ENCODE results near the gene MAGT1. TPM values are rescaled to one million over a fixed set of nuclear protein-coding genes. Genes with fewer than 3 reads are reported as not detected.

Gene MAGT1
- total and polyA plus RNA-seq, 2 experiments from 2014 or later, result 23.4 to 42.2 TPM

- peaks cover 41% of the 10 kb centered on the region; the same call in 2 of the 3 replicates for H3K36me3 Mint-ChIP-seq (ENCODE audit: low read depth)
- Histone ChIP-seq H4K20me1 (replicated peaks; ENCODE audit: insufficient read depth) (no peaks in the 10 kb centered on the region; the same call in 1 of the 2 replicates), H3K4me1 (ENCODE audit: insufficient read depth) (peaks cover 5% of the 10 kb centered on the region; the same call in 1 of the 2 replicates), H3K27me3 (ENCODE audit: insufficient read depth) (no peaks in the 10 kb centered on the region), H3K79me2 (replicated peaks; ENCODE audit: insufficient read depth) (peaks cover 35% of the 10 kb centered on the region), H3F3A (replicated peaks; ENCODE audit: low read depth) (no peaks in the 10 kb centered on the region), H3K27ac (ENCODE audit: low read depth) (no peak overlapping the region), H3K36me3 (ENCODE audit: insufficient read depth) (no peaks in the 10 kb centered on the region), H2AFZ (no peak overlapping the region), H3K4me2 (peak overlapping the region; percentile 77), H3K9me2 (ENCODE audit: insufficient read depth) (no peaks in the 10 kb centered on the region), H3K4me3 (peak overlapping the region; percentile 60; the same call in 1 of the 2 replicates)
- TF ChIP-seq, protein P1, sequence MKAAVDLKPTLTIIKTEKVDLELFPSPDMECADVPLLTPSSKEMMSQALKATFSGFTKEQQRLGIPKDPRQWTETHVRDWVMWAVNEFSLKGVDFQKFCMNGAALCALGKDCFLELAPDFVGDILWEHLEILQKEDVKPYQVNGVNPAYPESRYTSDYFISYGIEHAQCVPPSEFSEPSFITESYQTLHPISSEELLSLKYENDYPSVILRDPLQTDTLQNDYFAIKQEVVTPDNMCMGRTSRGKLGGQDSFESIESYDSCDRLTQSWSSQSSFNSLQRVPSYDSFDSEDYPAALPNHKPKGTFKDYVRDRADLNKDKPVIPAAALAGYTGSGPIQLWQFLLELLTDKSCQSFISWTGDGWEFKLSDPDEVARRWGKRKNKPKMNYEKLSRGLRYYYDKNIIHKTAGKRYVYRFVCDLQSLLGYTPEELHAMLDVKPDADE (IDR thresholded peaks at IDR 0.05), result no peak
- TF ChIP-seq EZH2 (IDR thresholded peaks at IDR 0.05; ENCODE audit: low read depth, unreplicated experiment) (no peak), CREB1 (CRISPR knock-in tag; IDR thresholded peaks at IDR 0.05; ENCODE audit: low read depth) (no peak), POLR2AphosphoS5 (IDR thresholded peaks at IDR 0.05; ENCODE audit: low read depth) (no peak)
- no peaks in the 10 kb centered on the region for H3K9me3 Mint-ChIP-seq
- H3K27me3 Mint-ChIP-seq (ENCODE audit: insufficient read depth, low read depth, poor library complexity), result peaks cover 7% of the 10 kb centered on the region
- peak overlapping the region; percentile 96 for H3K4me3 Mint-ChIP-seq
- DNase-seq (ENCODE audit: low spot score) (no peak), ATAC-seq (no peak)
- H3K4me1 Mint-ChIP-seq, result 0 out of 3 replicates have a peak, but pooled peaks cover 3% of the 10 kb centered on the region
- H3K27ac Mint-ChIP-seq, result no peak overlapping the region
Observed at GRCh38 chrX:77901506-77901905, 6.3 kb upstream of the MAGT1 start.

DNA sequence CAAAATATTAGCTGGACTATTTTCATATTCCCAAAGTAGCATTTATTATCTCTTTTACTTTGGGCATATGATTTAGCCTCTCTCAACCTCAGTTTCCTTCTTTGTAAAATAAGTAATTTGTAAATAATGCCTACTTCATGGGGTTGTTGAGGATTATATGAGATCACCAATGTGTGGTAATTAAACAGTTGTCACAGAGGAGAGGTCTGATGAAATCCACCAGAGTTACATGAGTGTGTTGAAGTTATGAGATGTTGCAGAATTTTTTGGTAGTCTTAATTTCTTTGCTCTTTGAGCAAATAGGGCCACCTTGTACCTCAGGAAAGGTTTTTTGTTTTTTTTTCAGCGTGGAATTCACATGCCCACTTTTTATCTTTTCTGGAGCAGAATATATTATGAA lies 5.5 kb upstream of the MAGT1 start:
- Histone ChIP-seq H3F3A (replicated peaks; ENCODE audit: low read depth) (no peaks in the 10 kb centered on the region), H3K4me3 (peak overlapping the region; percentile 60), H3K9me2 (ENCODE audit: insufficient read depth) (no peaks in the 10 kb centered on the region), H3K27ac (ENCODE audit: low read depth) (peak overlapping the region; percentile 81; the same call in 1 of the 2 replicates), H3K4me2 (peak overlapping the region; percentile 77), H2AFZ (no peak overlapping the region), H3K36me3 (ENCODE audit: insufficient read depth) (no peaks in the 10 kb centered on the region), H4K20me1 (replicated peaks; ENCODE audit: insufficient read depth) (no peaks in the 10 kb centered on the region; the same call in 1 of the 2 replicates), H3K79me2 (replicated peaks; ENCODE audit: insufficient read depth) (peaks cover 35% of the 10 kb centered on the region), H3K27me3 (ENCODE audit: insufficient read depth) (no peaks in the 10 kb centered on the region), H3K4me1 (ENCODE audit: insufficient read depth) (peaks cover 5% of the 10 kb centered on the region; the same call in 1 of the 2 replicates)
- Mint-ChIP-seq H3K9me3 (no peaks in the 10 kb centered on the region), H3K27me3 (ENCODE audit: insufficient read depth, low read depth, poor library complexity) (peaks cover 7% of the 10 kb centered on the region), H3K36me3 (ENCODE audit: low read depth) (peaks cover 41% of the 10 kb centered on the region; the same call in 2 of the 3 replicates), H3K4me1 (0 out of 3 replicates have a peak, but pooled peaks cover 3% of the 10 kb centered on the region), H3K4me3 (peak overlapping the region; percentile 96), H3K27ac (peak overlapping the region; percentile 84; the same call in 1 of the 2 replicates)
- no peak for DNase-seq (ENCODE audit: low spot score)
- ATAC-seq, result no peak
- TF ChIP-seq POLR2AphosphoS5 (IDR thresholded peaks at IDR 0.05; ENCODE audit: low read depth) (no peak), STAT1 (IDR thresholded peaks at IDR 0.05; ENCODE audit: unreplicated experiment) (no peak), EZH2 (IDR thresholded peaks at IDR 0.05; ENCODE audit: low read depth, unreplicated experiment) (no peak)
- TF ChIP-seq, protein P2, sequence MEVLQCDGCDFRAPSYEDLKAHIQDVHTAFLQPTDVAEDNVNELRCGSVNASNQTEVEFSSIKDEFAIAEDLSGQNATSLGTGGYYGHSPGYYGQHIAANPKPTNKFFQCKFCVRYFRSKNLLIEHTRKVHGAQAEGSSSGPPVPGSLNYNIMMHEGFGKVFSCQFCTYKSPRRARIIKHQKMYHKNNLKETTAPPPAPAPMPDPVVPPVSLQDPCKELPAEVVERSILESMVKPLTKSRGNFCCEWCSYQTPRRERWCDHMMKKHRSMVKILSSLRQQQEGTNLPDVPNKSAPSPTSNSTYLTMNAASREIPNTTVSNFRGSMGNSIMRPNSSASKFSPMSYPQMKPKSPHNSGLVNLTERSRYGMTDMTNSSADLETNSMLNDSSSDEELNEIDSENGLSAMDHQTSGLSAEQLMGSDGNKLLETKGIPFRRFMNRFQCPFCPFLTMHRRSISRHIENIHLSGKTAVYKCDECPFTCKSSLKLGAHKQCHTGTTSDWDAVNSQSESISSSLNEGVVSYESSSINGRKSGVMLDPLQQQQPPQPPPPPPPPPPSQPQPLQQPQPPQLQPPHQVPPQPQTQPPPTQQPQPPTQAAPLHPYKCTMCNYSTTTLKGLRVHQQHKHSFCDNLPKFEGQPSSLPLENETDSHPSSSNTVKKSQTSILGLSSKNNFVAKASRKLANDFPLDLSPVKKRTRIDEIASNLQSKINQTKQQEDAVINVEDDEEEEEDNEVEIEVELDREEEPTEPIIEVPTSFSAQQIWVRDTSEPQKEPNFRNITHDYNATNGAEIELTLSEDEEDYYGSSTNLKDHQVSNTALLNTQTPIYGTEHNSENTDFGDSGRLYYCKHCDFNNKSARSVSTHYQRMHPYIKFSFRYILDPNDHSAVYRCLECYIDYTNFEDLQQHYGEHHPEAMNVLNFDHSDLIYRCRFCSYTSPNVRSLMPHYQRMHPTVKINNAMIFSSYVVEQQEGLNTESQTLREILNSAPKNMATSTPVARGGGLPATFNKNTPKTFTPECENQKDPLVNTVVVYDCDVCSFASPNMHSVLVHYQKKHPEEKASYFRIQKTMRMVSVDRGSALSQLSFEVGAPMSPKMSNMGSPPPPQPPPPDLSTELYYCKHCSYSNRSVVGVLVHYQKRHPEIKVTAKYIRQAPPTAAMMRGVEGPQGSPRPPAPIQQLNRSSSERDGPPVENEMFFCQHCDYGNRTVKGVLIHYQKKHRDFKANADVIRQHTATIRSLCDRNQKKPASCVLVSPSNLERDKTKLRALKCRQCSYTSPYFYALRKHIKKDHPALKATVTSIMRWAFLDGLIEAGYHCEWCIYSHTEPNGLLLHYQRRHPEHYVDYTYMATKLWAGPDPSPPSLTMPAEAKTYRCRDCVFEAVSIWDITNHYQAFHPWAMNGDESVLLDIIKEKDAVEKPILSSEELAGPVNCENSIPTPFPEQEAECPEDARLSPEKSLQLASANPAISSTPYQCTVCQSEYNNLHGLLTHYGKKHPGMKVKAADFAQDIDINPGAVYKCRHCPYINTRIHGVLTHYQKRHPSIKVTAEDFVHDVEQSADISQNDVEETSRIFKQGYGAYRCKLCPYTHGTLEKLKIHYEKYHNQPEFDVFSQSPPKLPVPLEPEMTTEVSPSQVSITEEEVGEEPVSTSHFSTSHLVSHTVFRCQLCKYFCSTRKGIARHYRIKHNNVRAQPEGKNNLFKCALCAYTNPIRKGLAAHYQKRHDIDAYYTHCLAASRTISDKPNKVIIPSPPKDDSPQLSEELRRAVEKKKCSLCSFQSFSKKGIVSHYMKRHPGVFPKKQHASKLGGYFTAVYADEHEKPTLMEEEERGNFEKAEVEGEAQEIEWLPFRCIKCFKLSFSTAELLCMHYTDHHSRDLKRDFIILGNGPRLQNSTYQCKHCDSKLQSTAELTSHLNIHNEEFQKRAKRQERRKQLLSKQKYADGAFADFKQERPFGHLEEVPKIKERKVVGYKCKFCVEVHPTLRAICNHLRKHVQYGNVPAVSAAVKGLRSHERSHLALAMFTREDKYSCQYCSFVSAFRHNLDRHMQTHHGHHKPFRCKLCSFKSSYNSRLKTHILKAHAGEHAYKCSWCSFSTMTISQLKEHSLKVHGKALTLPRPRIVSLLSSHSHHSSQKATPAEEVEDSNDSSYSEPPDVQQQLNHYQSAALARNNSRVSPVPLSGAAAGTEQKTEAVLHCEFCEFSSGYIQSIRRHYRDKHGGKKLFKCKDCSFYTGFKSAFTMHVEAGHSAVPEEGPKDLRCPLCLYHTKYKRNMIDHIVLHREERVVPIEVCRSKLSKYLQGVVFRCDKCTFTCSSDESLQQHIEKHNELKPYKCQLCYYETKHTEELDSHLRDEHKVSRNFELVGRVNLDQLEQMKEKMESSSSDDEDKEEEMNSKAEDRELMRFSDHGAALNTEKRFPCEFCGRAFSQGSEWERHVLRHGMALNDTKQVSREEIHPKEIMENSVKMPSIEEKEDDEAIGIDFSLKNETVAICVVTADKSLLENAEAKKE (CRISPR knock-in tag; IDR thresholded peaks at IDR 0.05), result no peak
- TF ChIP-seq, protein P3, sequence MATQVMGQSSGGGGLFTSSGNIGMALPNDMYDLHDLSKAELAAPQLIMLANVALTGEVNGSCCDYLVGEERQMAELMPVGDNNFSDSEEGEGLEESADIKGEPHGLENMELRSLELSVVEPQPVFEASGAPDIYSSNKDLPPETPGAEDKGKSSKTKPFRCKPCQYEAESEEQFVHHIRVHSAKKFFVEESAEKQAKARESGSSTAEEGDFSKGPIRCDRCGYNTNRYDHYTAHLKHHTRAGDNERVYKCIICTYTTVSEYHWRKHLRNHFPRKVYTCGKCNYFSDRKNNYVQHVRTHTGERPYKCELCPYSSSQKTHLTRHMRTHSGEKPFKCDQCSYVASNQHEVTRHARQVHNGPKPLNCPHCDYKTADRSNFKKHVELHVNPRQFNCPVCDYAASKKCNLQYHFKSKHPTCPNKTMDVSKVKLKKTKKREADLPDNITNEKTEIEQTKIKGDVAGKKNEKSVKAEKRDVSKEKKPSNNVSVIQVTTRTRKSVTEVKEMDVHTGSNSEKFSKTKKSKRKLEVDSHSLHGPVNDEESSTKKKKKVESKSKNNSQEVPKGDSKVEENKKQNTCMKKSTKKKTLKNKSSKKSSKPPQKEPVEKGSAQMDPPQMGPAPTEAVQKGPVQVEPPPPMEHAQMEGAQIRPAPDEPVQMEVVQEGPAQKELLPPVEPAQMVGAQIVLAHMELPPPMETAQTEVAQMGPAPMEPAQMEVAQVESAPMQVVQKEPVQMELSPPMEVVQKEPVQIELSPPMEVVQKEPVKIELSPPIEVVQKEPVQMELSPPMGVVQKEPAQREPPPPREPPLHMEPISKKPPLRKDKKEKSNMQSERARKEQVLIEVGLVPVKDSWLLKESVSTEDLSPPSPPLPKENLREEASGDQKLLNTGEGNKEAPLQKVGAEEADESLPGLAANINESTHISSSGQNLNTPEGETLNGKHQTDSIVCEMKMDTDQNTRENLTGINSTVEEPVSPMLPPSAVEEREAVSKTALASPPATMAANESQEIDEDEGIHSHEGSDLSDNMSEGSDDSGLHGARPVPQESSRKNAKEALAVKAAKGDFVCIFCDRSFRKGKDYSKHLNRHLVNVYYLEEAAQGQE (IDR thresholded peaks at IDR 0.05; ENCODE audit: unreplicated experiment), result no peak

Data from GM23338 (cell line).